GM12878 (cell line): Measurements from ENCODE around the gene ANTXR1.

Experiments used
- ATF2 ChIP-seq: IDR thresholded peaks from 2 replicates; pipeline ENCODE4 v1.6.1; 2012; ENCODE audit warnings: low read length, inconsistent platforms
- CTCF ChIP-seq, 3 experiments: IDR thresholded peaks in 2 of 3; conservative IDR thresholded peaks in 1 of 3; 2 replicates each; pipeline ENCODE4 v1.5.1; 2011; ENCODE audit warnings: low read depth in 3 of 3, low read length in 3 of 3, mild to moderate bottlenecking in 3 of 3, control low read depth in 2 of 3, moderate library complexity in 2 of 3, inconsistent platforms in 1 of 3, mixed read lengths in 1 of 3; ENCODE audit not compliant: control insufficient read depth in 2 of 3, insufficient read depth in 1 of 3; ENCODE audit errors: extremely low read depth in 1 of 3
- KDM1A ChIP-seq: fragments of 200-600 bp; sonication (generic); IDR thresholded peaks from 2 replicates; pipeline ENCODE4 v1.6.1; 2016; ENCODE audit warnings: borderline replicate concordance
- MAX ChIP-seq: IDR thresholded peaks from 2 replicates; pipeline ENCODE4 v1.6.1; 2012; ENCODE audit warnings: low read depth, low read length, improper control_type of control experiment
- POLR2A ChIP-seq: IDR thresholded peaks from 2 replicates; pipeline ENCODE4 v1.6.1; 2011; ENCODE audit warnings: low read depth, mild to moderate bottlenecking, low read length
- SMC3 ChIP-seq: IDR thresholded peaks from 2 replicates; pipeline ENCODE4 v1.6.1; 2011; ENCODE audit warnings: low read length, improper control_type of control experiment, borderline replicate concordance
- ZBTB40 ChIP-seq: fragments of 450-650 bp; IDR thresholded peaks from 2 replicates; pipeline ENCODE4 v1.6.1; 2016; ENCODE audit warnings: mild to moderate bottlenecking, moderate library complexity, borderline replicate concordance

GRCh38 chr2:68994864-68995263, 18.1 kb upstream of the ANTXR1 start:
- no peak for TF ChIP-seq ZBTB40
- no peak for TF ChIP-seq ATF2
- TF ChIP-seq MAX: no peak
- TF ChIP-seq SMC3: no peak
- TF ChIP-seq CTCF (IDR thresholded peaks at IDR 0.05 in 2 of 3, conservative IDR thresholded peaks at IDR 0.05 in 1 of 3; ENCODE audit: control insufficient read depth in 2 of 3, extremely low read depth in 1 of 3, insufficient read depth in 1 of 3, low read depth in 3 of 3, low read length in 3 of 3): no peak
- TF ChIP-seq POLR2A: no peak
- no peak for TF ChIP-seq KDM1A
